GM13977 (cell line): Measurements from ENCODE around the gene FUT7.

ENCODE experiments used
- DNase-seq: peaks from one replicate; pipeline ENCODE4 v3.0.0; 2012; ENCODE audit warnings: low spot score
- in situ Hi-C: fragments of 300-500 bp; cut with MboI; formaldehyde crosslinking; loops from one replicate; pipeline ENCODE4 v1.12.0; 2022; ENCODE audit warnings: low sequenced_read_pairs, low pct_unique_long_range_greater_than_20kb, mixed read lengths, inconsistent platforms; ENCODE audit not compliant: unreplicated experiment
- TF ChIP-seq, protein P1 (sequence below): IDR thresholded peaks from 2 replicates; pipeline ENCODE4 v1.5.1; 2012; ENCODE audit warnings: mild to moderate bottlenecking, control low read depth; ENCODE audit not compliant: insufficient read depth; ENCODE audit errors: extremely low read depth, missing control alignments

Gene FUT7

DNA sequence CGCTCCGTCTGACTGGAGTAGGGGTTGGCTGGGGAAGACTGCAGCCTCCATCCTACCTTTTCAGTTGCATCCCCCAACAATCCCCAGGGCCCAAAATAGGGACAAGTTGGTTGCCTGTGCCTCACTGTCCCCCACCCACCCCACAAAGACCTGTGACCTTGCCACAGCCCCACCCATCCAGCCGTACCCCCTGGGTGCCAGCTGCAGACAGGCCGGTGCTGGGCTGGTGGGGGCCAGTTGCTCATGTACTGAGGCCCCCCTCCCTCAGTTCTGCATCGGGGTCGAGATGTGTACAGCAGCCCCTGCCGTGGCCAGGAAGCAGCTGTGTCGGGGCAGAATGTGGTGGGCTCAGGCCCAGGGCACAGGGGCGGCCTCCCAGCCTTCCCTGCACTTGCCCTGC, 48.7 kb downstream of the FUT7 start:
- TF ChIP-seq, protein P1, sequence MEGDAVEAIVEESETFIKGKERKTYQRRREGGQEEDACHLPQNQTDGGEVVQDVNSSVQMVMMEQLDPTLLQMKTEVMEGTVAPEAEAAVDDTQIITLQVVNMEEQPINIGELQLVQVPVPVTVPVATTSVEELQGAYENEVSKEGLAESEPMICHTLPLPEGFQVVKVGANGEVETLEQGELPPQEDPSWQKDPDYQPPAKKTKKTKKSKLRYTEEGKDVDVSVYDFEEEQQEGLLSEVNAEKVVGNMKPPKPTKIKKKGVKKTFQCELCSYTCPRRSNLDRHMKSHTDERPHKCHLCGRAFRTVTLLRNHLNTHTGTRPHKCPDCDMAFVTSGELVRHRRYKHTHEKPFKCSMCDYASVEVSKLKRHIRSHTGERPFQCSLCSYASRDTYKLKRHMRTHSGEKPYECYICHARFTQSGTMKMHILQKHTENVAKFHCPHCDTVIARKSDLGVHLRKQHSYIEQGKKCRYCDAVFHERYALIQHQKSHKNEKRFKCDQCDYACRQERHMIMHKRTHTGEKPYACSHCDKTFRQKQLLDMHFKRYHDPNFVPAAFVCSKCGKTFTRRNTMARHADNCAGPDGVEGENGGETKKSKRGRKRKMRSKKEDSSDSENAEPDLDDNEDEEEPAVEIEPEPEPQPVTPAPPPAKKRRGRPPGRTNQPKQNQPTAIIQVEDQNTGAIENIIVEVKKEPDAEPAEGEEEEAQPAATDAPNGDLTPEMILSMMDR, result no peak
- DNase-seq, result no peak
- in situ Hi-C loops, result no loop called here

GRCh38 chr9:136982232-136983051, 49.4 kb downstream of the FUT7 start, which contains the start of gene LCNL1:
TSS of gene LCNL1 (plus strand) at chr9:136982993. CDS start at chr9:136983587, 594 bp downstream.
- TF ChIP-seq, protein P1, result no peak
- no peak for DNase-seq
- in situ Hi-C loops, result no loop called here

DNA sequence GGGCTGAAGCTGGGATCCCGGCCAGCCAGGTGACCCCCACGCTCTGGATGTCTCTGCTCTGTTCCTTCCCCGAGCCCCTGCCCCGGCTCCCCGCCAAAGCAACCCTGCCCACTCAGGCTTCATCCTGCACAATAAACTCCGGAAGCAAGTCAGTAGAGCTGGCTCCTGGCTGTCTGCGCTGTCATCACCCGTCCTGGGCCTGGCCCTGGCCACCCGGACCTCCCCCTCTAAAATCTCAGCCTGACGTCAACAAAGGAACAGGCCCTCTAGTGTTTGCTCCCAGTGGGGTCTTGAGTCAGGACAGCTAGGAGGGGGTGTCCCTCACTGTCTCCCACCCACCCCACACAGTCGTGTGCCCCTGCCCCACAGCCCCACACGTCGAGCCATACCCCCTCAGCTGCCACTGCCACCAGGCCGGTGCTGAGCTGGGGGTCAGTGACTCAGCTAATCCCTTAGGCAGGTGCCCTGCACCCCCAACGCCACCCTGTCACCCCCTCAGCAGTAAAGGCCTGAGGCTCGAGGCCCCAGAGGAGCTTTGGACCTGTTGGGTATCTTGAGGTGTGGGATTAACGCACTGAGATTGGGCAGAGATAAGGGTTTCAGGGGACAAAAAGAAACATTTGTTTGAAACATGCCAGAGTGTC, 50.2 kb downstream of the FUT7 start:
- TF ChIP-seq, protein P1, result no peak
- no peak for DNase-seq
- in situ Hi-C loops, result no loop called here

DNA sequence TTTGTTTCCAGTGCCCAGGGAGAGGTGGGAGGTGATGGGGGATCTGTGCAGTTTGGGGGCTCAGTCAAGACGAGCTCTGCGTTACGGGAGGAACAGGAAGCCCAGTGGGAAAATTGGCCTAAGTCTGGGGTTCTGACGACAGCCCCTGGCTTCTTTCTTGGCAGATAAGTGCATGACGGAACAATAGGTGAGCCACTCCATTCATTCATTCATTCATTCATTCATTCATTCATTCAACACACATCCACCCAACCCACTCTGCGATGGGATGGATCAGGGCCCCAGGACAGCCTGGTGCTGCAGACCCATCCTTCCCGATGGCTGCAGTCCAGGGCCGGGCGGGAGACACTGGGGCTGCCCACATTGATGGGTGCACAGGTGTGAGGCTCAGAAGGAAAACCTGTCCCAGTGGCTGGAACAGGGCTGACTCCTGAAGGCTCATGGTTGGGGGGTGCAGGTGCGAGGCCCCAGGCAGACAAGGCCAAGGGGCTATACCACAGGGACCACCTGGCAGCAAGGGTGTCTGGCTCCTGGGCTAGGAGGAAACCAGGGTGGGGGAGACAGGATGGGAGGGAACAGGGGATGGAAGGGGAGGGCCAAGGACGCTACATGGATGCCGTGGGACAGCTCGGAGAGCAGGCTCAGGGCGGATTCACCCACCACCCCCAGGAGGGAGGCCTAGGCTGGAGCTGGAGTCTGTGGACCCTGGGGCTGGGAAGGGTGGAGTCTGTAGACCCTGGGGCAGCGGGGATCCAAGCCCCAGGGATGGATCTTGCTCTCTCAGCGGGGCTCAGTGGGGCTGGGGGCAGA, 51.0 kb downstream of the FUT7 start:
- in situ Hi-C loops, result no loop called here
- no peak for DNase-seq
- TF ChIP-seq, protein P1, result no peak
